Activated T-helper 1 cell treated with Interleukin-2 at 50 U/mL for 16 hours (primary cell): ENCODE data around the gene CENPF.
"Not testable (repeated sequence)": the region's sequence is repeated elsewhere in the genome, so short reads cannot be mapped to it uniquely, and the experiment has no call there.

ENCODE experiments used
- DNase-seq: peaks from one replicate; pipeline ENCODE4 v3.0.0-alpha.2; 2020; ENCODE audit warnings: low read depth

Gene CENPF

GRCh38 chr1:214583113-214583512, 19.9 kb upstream of the CENPF start:
- no peak for DNase-seq

GRCh38 chr1:214583824-214584554, 19.0 kb upstream of the CENPF start:
- DNase-seq, result no peak

GRCh38 chr1:214584805-214585766, 17.9 kb upstream of the CENPF start:
- DNase-seq, result no peak

GRCh38 chr1:214586621-214587020, 16.4 kb upstream of the CENPF start:
- DNase-seq, result no peak

- no peak for DNase-seq
Measured at GRCh38 chr1:214587165-214587564, 15.8 kb upstream of the CENPF start.

GRCh38 chr1:214588963-214589597, 13.9 kb upstream of the CENPF start:
- no peak for DNase-seq

- no peak for DNase-seq
Measured at GRCh38 chr1:214590696-214591095, 12.3 kb upstream of the CENPF start.

- DNase-seq, result not testable (repeated sequence)
Measured at GRCh38 chr1:214591918-214592317, 11.1 kb upstream of the CENPF start.

- DNase-seq, result no peak
Measured at GRCh38 chr1:214593158-214593557, 9.8 kb upstream of the CENPF start.

GRCh38 chr1:214603819-214604252, 841 bp downstream of the CENPF start:
- DNase-seq, result no peak

GRCh38 chr1:214604523-214604922, 1.5 kb downstream of the CENPF start:
- no peak for DNase-seq

GRCh38 chr1:214605484-214605883, 2.5 kb downstream of the CENPF start:
- not testable (repeated sequence) for DNase-seq

- not testable (repeated sequence) for DNase-seq
Measured at GRCh38 chr1:214605933-214606925, 3.2 kb downstream of the CENPF start.

GRCh38 chr1:214607492-214608215, 4.7 kb downstream of the CENPF start:
- DNase-seq, result not testable (repeated sequence)

- DNase-seq, result not testable (repeated sequence)
Measured at GRCh38 chr1:214608216-214608783, 5.3 kb downstream of the CENPF start.

- not testable (repeated sequence) for DNase-seq
Measured at GRCh38 chr1:214608817-214609216, 5.8 kb downstream of the CENPF start.

GRCh38 chr1:214609692-214610091, 6.7 kb downstream of the CENPF start:
- no peak for DNase-seq

- DNase-seq, result not testable (repeated sequence)
Measured at GRCh38 chr1:214610136-214610535, 7.1 kb downstream of the CENPF start.

- no peak for DNase-seq
Measured at GRCh38 chr1:214615109-214615508, 12.1 kb downstream of the CENPF start.

- no peak for DNase-seq
Measured at GRCh38 chr1:214615871-214616270, 12.9 kb downstream of the CENPF start.
